ENCODE data around the gene PGK1.

- TF ChIP-seq CREB1 (IDR thresholded peaks at IDR 0.05; ENCODE audit: low read depth) (no peak), MAX (IDR thresholded peaks at IDR 0.05) (no peak), EP300 (IDR thresholded peaks at IDR 0.05; ENCODE audit: borderline replicate concordance) (no peak), ZBTB7A (IDR thresholded peaks at IDR 0.05; ENCODE audit: low read depth) (no peak), RAD21 (IDR thresholded peaks at IDR 0.05; ENCODE audit: low read depth) (no peak), TAF1 (IDR thresholded peaks at IDR 0.05; ENCODE audit: low read depth) (no peak), CEBPB (IDR thresholded peaks at IDR 0.05) (no peak), REST (IDR thresholded peaks at IDR 0.05; ENCODE audit: low read depth) (no peak)
Measured at GRCh38 chrX:78102091-78102490, 2.0 kb upstream of the PGK1 start.

Measured in Ishikawa (cell line).